Fibroblast of pulmonary artery (primary cell): Measurements from ENCODE around the gene NCK2.

Experiments used
- DNase-seq: peaks from one replicate; pipeline ENCODE4 v3.0.0-alpha.2; 2010; ENCODE audit warnings: low read depth
- H3K4me3 ChIP-seq: replicated peaks from 2 replicates; pipeline ENCODE4 v1.5.1; 2011; ENCODE audit warnings: low read depth, mild to moderate bottlenecking, control low read depth, low read length, moderate library complexity
- CTCF ChIP-seq: IDR thresholded peaks from 2 replicates; pipeline ENCODE4 v1.5.1; 2011; ENCODE audit warnings: mild to moderate bottlenecking, control low read depth, low read length, inconsistent platforms; ENCODE audit errors: missing control alignments

Gene NCK2

GRCh38 chr2:105734762-105735538 lies 9.8 kb upstream of the NCK2 start:
- peak; percentile 81 for DNase-seq

GRCh38 chr2:105736145-105736544 lies 8.6 kb upstream of the NCK2 start:
- no peak for TF ChIP-seq CTCF
- no peak for DNase-seq
- H3K4me3 ChIP-seq: no peak overlapping the region

More at GRCh38 chr2:105734762-105735538, 9.8 kb upstream of the NCK2 start:
- no peak overlapping the region for H3K4me3 ChIP-seq
- no peak for TF ChIP-seq CTCF

- H3K4me3 ChIP-seq: no peak overlapping the region
- TF ChIP-seq CTCF: no peak
- no peak for DNase-seq
Observed at GRCh38 chr2:105737980-105738657, 6.6 kb upstream of the NCK2 start.

DNA sequence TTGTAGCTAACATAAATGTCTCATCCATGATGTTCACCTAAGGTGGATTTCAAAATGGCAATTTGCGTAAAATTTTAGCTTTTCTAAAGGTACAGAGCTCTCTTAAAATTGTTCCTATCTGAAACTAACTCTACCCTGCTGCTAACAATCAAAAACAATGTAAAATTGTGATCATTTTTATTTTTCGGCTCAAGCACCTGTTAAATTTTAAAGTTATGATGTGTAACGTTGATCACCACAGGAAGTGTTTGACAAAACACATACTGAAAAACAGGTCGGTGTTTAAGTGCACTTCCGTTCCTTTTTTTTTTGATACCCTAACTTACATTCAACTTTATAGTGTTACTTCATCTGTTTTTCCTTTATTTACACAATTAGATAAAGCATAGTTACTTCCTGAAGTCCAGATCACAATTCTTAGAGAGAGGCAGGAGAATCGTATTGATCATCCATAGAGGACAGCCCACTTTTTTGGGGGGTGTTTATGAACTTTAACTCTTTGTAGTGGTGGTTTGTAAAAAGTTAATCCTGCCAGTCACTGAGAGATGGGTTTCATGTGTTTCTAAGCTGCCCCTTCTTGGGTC lies 6.0 kb upstream of the NCK2 start:
- no peak for TF ChIP-seq CTCF
- no peak for DNase-seq
- H3K4me3 ChIP-seq: no peak overlapping the region

- TF ChIP-seq CTCF: no peak
- no peak for DNase-seq
- H3K4me3 ChIP-seq: no peak overlapping the region
Observed at GRCh38 chr2:105739426-105739825, 5.3 kb upstream of the NCK2 start.

DNA sequence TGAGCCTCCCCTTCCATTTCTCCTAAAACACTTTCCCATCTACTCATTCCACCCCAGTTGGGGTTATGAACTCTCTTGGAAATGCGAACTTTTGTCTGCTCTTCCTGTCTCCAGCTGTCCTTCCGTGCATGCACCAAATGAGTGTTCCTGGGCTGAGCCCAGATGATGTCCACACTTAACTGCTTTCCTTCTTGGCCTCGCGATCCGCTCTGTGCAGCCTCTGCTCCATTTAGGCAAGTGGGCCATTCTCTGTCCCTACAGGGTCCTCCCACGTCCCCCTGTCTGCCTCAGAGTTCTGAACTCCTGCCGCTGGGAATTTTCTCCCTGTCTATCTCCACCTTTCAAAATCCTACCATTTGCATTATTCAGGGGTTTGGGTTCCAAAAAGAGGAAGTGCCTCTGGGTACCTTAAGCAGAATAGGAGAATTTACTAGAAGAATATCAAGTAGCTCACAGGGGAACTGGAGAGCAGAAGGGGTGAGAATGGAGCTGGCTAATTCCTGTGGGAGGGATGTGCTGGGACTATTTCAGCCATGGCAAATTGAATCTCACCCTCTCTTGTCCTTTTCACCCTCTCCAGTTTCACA lies 4.7 kb upstream of the NCK2 start:
- no peak for DNase-seq
- no peak for TF ChIP-seq CTCF
- no peak overlapping the region for H3K4me3 ChIP-seq
